T-helper 1 cell treated with Interleukin-12 subunit alpha and Interleukin-12 subunit beta and Interleukin-4 antibody, amounts not matched to agents 30 ng/mL and 1 ng/mL, for 36 hours (primary cell): ENCODE measurements around the gene SPECC1. TPM values are rescaled to one million over a fixed set of nuclear protein-coding genes. Genes with fewer than 3 reads are reported as not detected.
"Not testable (repeated sequence)": the region's sequence is repeated elsewhere in the genome, so short reads cannot be mapped to it uniquely, and the experiment has no call there.

Experiments used
- intact Hi-C: fragments of 100-400 bp; cut with micrococcal nuclease; formaldehyde crosslinking; loops from one replicate; pipeline ENCODE4 v1.15.1; 2024
- total RNA-seq: library from RNA; stranded (reverse); gene quantifications from 2 replicates; pipeline ENCODE4 v1.2.3, GENCODE V29; 2022

SPECC1 gene
- total RNA-seq, 1 donor from 2014 or later = 10.8 TPM

DNA sequence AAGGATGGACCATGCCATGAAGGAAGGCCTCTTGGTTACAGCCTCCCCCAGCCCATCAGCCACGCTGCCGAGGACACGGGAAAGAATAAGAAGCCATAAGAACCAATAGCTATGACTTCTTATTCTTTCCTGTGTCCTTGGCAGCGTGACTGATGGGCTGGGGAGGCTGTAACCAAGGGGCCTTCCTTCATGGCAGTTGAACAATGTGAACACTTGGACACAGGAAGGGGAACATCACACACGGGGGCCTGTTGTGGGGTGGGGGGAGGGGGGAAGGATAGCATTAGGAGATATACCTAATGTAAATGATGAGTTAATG, 253.9 kb downstream of the SPECC1 start:
- intact Hi-C loops = not testable (repeated sequence)

DNA sequence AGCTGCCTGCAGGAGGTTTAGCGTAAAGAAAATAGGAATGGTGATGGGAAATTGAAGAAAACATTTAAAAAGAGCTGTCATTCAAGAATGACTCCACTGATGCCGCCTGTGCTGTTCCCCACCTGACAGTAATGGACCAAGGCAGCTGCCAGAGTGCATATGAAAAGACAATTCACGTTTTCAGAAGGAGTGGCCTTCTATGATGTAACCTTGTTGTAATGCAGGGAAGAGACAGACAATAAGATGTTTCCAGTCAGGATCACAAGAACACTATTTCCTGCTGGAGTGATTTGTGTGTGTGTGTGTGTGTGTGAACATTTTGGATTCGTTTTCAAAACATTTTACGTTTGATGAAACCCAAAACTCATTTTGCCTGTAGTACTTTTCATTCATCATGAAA, 254.4 kb downstream of the SPECC1 start:
- intact Hi-C loops = no loop called here

DNA sequence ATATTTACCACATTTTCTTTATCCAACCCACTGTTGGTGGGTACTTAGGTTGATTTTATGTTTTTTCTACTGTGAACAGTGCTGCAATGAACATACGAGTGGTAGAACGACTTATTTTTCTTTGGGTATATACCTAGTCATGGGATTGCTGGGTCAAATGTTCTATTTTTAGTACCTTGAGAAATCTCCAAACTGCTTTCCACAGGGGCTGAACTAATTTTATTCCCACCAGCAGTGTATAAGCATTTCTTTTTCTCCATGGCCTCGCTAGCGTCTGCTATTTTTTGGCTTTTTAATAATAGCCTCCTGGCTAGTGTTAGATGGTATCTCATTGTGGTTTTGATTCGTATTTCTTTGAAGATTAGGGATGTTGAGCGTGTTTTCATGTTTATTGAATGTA, 255.8 kb downstream of the SPECC1 start:
- intact Hi-C loops = no loop called here

DNA sequence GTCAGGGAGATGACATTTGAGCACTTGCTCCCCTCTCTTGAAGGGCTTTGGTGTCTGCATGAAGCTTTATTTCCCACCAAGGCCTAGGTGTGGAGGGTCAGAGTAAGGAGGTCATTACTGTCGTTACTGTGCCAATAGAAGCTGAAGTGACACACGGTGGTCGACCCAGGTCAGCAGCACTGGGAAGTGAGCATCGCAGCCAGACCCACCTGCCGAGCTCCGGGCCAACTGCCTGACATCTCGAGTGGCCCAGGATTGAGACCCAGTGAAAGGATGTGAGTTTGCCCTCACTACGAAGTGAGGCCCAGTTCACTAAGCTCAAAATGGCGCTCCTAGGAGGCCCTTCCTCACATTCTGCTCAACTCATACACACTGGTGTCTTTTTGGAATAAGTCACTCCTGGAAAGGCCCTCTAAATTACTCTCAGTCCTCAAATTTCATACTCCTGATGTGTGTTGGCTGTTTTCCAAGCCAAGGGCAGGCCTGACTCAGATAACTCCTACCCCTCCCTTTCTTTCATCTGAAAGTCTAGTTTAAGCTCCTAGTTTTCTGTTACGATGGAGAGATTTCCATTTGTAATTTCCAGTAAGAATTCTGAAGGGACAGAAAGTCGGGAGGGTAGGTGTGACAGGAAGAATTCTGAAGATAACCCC, 257.8 kb downstream of the SPECC1 start:
- intact Hi-C loops = no loop called here

DNA sequence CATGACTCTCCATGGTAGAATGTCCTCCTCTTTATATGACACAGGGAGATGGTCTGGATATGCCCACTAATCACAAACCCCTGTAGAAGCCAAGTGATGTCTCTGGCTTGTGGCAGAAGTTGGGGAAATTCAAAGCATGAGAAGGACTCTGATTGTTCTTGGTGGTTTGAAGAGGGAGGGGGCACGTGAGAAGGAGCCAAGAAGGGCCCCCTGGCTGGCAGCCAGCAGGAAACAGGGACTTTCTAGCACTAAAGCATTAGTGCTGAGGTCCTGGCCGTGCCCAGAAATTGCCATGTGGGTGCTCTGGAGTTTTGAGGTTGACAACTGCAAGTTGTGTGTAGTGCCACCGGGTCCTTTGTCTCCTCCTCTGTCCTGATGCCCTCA, 258.3 kb downstream of the SPECC1 start:
- intact Hi-C loops = no loop called here

DNA sequence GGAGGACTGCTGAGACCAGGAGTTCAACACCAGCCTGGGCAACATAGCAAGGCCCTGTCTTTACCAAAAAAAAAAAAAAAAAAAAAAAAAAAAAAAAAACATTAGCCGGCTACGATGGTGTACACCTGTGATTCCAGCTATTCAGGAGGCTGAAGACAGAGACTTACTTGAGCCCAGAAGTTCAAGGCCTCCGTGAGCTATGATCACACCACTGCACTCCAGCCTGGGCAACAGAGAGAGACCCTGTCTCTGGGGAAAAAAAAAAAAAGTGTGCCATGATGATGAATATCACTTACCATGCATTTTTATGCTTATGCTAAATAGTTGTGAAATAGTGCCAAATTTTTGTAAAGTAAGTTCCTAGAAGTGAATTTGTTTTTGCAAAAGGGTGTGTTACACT, 261.2 kb downstream of the SPECC1 start:
- intact Hi-C loops = loop anchor here (2.0 kb wide), 1 partner anchor 36 kb away; no protein-coding TSS in a partner anchor

DNA sequence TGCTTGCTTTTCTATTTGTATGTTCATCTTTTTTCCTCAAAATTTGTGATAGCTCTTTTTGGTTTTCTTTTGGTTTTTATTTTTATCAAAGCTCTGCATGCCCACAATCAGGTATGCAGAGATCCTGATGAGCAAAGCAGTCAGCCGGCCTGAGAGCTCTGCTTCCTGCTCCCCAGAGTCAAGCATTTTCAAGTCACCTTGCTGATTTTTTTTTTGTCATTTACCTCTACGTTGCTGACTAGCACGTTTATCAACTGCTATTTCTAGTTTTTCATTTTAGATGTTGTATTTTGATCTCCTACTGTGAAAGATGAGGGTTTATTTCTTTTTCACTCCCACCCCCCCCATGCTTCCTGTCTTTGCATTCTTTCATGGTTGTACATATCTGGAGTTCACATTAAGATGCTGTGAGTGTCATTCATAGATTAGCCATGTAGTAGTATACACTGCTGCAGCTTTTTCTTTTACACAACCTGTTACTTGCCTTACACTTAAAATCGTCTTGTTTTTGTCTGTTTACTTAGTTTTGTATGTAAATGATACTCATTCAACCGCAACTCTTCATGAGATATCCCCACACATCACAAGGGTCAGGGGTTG, 262.0 kb downstream of the SPECC1 start:
- intact Hi-C loops = loop anchor here (2.0 kb wide), 1 partner anchor 36 kb away; no protein-coding TSS in a partner anchor

DNA sequence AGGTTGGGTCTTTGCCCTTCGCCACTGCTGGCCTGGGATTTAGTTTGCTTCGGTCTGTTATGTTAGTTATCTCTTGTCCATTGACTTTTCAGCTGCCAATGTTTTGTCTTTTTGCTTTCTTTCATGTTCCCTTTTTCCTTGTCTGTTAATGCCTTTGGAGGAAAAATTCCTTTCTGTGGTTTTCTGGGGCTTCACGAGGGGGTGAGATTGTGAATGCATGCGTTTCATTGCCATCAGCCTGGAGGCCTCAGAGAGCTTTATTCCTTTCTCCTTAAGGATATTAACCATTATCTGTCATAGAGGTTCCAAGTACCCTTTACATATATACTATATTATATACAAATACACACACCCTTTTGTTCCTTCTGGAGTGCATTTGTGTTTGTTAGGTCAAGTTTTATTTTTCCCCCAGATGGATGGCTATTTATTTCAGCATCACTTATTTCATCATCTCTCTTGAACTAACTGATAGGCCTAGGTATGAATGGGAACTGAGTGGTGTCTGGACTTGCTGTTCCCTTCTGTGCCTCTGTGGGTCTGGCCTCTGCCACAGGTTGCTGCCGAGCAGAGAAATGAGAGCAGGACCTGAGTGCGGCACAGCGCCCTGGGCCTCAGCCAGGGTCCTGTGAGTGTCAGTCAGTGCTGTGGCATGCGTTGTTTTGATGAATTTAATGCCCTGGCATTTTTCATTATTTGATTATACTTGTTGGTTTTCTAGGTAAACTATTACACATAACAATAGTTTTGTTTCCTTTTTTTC, 264.8 kb downstream of the SPECC1 start:
- intact Hi-C loops = loop anchor here (2.0 kb wide), 1 partner anchor 19 kb away; no protein-coding TSS in a partner anchor

DNA sequence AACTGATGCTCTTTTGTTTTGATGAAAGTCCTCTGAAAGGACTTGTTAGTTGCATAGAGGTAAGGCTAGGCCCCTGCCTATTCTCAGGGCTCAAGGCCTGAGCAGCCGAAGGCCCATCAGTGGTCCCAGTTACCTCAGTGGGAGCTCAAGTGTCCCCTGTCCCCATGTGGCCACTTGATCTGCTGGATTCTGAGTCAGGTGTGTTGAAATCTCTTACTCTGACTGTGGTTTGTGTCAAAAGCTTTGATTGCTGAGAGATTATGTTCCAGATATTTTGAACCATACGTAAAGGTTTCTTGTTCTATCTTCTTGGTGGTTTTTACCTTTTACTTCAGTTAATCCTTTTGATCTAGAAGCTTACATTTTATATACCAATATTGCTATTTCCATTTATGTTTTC, 266.5 kb downstream of the SPECC1 start:
- intact Hi-C loops = loop anchor here (2.0 kb wide), 1 partner anchor 21 kb away; no protein-coding TSS in a partner anchor

DNA sequence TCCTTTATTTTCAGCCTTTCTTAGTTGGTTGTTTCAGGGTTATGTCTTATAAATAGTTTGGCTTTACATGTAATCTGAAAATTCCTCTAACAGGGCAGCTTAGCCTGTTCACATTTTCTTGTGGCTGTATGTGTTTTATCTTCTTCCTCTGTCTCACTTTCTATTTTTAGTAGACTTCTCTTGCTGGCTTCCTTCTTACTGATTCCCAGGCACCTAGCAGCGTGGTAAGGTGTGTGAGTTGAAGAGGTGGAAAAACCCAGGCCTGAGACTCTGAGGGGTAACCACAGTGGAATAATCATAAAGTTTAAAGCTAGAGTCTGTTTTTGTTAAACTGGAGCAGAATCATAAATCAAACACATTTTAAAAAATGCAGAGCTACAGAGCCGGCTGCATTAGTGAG, 267.3 kb downstream of the SPECC1 start:
- intact Hi-C loops = no loop called here

DNA sequence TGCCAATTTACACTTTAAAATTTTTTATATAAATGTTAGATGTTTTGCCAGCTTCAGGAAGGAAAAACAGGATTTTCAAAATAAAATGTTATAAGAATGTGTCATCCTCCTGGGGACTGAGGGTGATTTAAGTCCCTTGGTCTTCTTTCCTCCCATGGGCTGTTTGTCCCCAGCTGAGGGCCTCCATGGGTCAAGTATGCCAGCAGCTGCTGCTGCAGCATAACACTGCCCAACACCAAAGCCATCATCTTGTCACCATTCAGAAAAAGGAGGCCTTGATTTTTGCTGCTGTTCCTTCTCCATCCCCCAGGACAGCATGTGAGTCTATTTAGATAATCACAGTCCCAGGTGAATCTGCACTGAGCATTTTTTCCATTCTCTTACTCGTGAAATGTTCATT, 269.6 kb downstream of the SPECC1 start:
- intact Hi-C loops = no loop called here

DNA sequence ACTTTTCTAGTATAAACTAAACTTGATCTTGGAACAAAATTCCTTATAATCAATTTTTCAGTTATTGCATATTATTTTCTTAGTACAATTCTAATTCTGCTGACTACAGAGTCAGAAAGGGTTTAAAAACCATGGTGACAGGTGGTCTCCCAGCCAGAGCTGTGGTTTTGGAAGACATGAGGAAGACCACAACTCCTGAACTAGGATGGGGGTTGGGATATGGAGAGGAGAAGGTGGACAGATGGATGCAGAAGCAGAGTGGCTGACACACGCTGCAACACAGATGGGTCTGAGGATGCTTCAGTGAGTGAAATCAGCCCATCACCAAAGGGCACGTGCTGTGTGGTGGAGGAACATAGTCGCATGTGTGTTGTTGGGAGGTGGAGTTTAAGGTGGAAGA, 270.5 kb downstream of the SPECC1 start:
- intact Hi-C loops = no loop called here

DNA sequence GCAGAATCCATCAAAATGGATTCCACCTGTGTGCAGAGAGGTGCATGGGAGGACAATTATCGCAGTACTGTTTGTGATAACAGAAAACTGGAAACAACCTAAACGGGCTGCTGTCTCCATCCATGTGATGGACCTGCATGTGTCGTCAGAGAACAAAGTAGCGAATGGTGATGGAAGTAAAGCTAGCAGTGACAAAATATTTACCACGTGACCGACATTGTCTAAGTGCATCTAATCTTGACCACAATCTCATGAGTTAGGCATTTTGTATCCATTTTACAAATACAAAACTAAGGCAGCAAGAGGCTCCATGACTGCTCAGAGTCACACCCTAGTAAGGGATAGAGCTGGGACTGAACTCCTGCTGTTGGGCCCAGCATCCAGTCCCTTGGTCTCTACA, 270.9 kb downstream of the SPECC1 start:
- intact Hi-C loops = no loop called here

DNA sequence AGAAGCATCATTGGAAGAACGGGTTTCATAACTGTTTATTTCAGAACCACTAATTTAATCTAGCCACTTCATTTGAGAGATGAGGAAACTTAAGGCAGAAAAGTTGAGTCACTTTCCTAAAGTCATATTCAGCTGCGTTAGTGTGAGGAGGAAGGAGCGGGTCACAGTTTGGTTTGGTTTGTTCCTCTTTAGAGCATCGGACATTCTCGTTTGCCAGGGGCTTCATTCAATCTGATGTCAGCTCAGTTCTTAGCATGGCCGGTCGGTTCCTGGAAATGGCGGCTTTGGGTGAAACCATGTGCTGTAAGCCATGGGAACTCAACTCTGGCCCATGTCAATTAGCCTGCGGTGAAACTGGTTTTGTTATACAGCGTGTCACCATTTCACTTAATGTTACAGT, 271.7 kb downstream of the SPECC1 start:
- intact Hi-C loops = no loop called here

DNA sequence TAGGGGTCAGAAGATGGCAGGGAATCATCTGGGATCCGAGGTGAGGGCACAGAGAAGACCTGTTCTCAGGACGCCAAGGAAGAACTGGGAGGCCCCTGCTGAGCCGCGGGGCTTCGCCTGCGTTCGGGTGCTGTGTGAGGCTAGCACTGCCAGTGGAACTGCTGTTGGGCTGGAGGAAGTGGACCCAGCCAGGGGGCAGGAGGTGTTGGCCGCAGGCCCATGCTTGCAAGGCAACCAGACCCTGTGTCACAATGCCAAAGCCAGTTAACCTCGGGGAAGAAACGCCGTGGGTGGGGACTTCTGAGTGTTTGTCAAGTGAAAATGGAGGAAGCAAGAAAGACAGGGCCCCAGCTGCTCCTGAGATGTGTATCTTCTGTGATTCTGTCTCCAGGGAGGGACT, 272.7 kb downstream of the SPECC1 start:
- intact Hi-C loops = no loop called here

DNA sequence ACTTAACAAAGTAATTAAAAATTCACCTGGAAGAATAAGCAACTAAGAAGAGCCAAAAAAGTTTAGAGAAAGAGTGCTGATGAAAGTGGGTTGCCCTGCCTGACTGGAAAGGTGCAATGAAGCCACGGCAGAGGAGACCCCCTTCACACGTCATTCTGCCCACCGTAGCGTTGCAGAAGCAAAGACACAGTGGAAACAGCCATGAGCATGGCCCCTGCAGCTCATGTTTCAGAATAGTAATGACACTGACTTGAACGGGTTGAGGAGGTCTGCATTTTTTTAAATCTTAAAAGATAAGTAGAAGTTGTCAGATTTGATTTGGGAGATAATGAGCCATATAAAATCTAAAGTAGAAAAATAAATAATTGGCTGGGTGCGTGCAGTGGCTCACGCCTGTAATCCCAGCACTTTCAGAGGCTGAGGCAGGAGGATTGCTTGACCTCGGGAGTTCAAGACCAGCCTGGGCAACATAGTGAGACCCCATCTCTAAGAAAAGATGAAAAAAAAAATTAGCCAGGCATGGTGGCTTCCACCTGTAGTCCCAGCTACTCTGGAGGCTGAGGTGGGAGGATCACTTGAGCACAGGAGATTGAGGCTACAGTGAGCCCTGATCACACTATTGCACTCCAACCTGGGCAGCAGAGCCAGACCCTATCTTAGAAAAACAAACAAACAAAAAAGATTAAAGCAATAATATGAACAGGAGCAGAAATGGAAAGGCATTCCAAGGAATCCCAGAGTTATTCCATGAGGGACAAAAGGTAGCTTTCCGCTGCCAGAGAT, 273.6 kb downstream of the SPECC1 start:
- intact Hi-C loops = no loop called here

DNA sequence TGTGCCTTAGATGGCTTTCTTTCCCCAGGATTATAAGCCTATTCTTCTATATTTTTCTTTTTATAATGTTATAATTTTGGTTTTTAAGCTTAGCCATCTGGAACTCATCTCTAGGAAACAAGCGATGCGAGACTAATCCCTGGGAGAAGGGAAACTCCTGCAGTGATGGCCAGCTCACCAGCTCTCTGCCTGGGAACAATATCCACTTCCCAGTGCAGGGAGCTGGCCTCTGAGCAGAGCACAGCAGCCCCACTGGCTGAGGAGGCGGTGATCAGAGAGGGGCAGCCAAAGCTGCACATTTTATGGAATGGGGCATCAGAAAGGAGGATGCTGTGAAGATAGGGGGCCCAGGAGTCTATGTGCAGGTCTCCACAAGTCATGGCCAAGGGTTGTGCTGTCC, 274.9 kb downstream of the SPECC1 start:
- intact Hi-C loops = no loop called here

DNA sequence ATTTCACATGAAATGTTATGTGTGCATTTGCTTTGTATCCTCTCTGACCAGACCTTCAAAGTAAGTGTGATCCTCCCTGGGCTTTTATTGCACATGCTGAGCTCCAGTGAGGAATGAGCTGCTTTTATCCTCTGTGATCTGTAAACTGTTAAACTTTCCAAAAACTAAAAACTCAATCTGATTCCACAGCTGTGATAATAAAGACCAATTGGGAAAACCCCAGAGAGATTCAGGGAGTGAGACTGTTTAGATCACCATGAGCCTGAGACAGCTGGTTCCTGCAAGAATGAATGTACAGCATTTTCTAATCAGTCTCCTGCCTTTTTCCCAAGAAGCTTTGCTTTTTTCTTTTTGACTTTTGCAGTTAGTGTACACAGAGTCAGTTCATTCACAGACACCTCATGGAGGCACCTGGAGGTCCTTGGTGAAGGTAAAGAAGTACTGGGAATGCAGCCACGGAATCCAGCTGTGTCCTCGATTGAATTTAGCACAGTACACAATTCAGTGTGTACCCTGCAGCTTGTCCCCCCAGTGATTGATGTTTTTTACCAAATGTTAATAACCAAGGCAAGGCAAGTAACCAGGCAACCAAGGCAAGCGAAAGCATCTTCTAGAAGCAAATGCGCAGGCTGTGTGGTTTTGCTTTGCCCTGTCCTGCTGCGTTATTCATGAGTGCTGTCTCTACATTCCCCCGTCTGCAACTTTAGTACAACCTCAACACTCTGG, 275.6 kb downstream of the SPECC1 start:
- intact Hi-C loops = no loop called here

DNA sequence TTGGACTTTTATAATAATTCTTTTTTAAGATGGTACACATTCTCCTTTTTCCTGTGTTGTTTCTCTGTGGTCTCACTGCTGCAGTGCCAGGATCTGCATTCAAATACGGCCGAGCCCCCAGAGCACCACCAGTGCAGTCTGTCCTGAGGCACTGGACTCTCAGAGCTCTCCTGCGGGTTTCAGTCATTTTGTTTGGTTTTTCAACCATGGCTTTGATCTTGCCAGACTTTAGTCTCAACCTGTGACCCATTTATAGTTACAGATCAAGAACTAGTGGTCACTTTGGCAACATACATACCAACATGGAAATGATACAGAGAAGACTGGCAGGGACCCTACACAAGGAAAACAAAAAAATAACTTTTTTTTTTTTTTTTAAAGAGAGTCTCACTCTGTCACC, 280.8 kb downstream of the SPECC1 start:
- intact Hi-C loops = no loop called here

DNA sequence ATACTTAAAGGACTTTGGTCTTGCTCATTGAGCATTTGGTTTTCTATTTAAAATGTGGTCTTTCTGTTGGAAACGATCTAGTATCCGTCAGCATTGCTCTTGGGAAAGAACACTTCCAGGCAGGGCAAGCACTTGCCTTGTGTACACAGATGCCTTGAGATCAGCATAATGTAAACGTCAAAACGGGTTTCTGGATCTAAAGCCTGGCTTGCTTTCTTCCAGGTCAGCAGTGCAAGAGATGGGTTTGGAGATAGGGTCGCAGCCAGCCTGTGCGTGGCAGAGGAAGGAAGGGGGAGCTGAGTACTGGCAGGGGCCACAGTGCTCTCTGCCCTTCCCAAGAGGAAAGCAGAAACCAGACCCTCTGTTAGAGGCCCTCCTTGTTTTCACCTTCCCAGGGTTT, 282.7 kb downstream of the SPECC1 start:
- intact Hi-C loops = no loop called here

DNA sequence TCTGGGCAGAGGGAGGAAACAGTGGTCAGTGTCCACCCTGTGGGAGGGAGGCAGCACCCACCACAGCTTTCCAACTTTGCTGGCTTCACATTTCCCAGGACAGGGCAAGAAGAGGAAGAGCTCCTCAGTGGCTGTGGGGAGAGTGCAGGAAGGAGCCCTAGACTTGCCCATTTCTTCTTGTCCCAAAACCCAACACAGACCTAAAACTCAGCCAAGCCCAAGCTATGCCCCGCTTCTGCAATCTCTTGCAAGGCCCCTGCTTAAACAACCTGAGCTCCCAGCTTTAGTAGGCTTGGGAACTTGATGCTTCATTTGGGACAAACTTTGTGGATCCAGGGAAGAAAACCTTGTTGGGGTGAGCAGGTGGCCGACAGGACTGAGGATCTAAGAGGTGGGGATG, 284.3 kb downstream of the SPECC1 start:
- intact Hi-C loops = no loop called here
